Measurements from ENCODE around the gene HOOK1. TPM values are rescaled to one million over a fixed set of nuclear protein-coding genes. Genes with fewer than 3 reads are reported as not detected.

The HOOK1 gene
- total RNA-seq, 1 donor from 2014 or later, result 4.0 TPM

- intact Hi-C loops (cut with micrococcal nuclease), result loop anchor here (2.0 kb wide), 1 partner anchor 67 kb away; no protein-coding TSS in a partner anchor
- peaks cover 23% of the 10 kb centered on the region for H3K9me3 ChIP-seq (replicated peaks)
- peak; percentile 46 for DNase-seq
These were observed 64.8 kb downstream of the HOOK1 start for GRCh38 chr1:59879574-59879973.

GRCh38 chr1:59879996-59880505 lies 65.3 kb downstream of the HOOK1 start:
- intact Hi-C loops (cut with micrococcal nuclease), result loop anchor here (2.0 kb wide), 1 partner anchor 67 kb away; no protein-coding TSS in a partner anchor
- H3K4me1 ChIP-seq, result peaks cover 7% of the 10 kb centered on the region
- no peak for TF ChIP-seq CTCF (IDR thresholded peaks at IDR 0.05; ENCODE audit: borderline replicate concordance)

More at GRCh38 chr1:59879574-59879973, 64.8 kb downstream of the HOOK1 start:
- H3K36me3 ChIP-seq, result no peaks in the 10 kb centered on the region
- peaks cover 5% of the 10 kb centered on the region for H3K4me1 ChIP-seq
- H3K27ac ChIP-seq (replicated peaks), result no peak overlapping the region
- H3K27me3 ChIP-seq (ENCODE audit: low read depth), result no peaks in the 10 kb centered on the region
- peak; percentile 66 for TF ChIP-seq CTCF (IDR thresholded peaks at IDR 0.05; ENCODE audit: borderline replicate concordance)
- H3K4me3 ChIP-seq, result no peak overlapping the region

GRCh38 chr1:59880735-59881134 lies 66.0 kb downstream of the HOOK1 start:
- no peak overlapping the region for H3K4me3 ChIP-seq
- no peak for TF ChIP-seq CTCF (IDR thresholded peaks at IDR 0.05; ENCODE audit: borderline replicate concordance)
- peak; percentile 33 for DNase-seq
- intact Hi-C loops (cut with micrococcal nuclease), result no loop called here
- peaks cover 14% of the 10 kb centered on the region for H3K4me1 ChIP-seq
- H3K9me3 ChIP-seq (replicated peaks), result peaks cover 23% of the 10 kb centered on the region
- H3K27ac ChIP-seq (replicated peaks), result no peak overlapping the region
- H3K27me3 ChIP-seq (ENCODE audit: low read depth), result no peaks in the 10 kb centered on the region
- H3K36me3 ChIP-seq, result no peaks in the 10 kb centered on the region

More at GRCh38 chr1:59879996-59880505, 65.3 kb downstream of the HOOK1 start:
- Histone ChIP-seq H3K9me3 (replicated peaks) (peaks cover 23% of the 10 kb centered on the region), H3K4me3 (no peak overlapping the region), H3K27me3 (ENCODE audit: low read depth) (no peaks in the 10 kb centered on the region), H3K27ac (replicated peaks) (no peak overlapping the region), H3K36me3 (no peaks in the 10 kb centered on the region)
- no peak for DNase-seq

GRCh38 chr1:59885160-59885832 lies 70.5 kb downstream of the HOOK1 start:
- H3K27me3 ChIP-seq (ENCODE audit: low read depth), result no peaks in the 10 kb centered on the region
- DNase-seq, result no peak
- no peaks in the 10 kb centered on the region for H3K36me3 ChIP-seq
- no peaks in the 10 kb centered on the region for H3K9me3 ChIP-seq (replicated peaks)
- peaks cover 8% of the 10 kb centered on the region for H3K4me1 ChIP-seq
- H3K27ac ChIP-seq (replicated peaks), result no peak overlapping the region
- no peak overlapping the region for H3K4me3 ChIP-seq
- intact Hi-C loops (cut with micrococcal nuclease), result no loop called here
- TF ChIP-seq CTCF (IDR thresholded peaks at IDR 0.05; ENCODE audit: borderline replicate concordance), result no peak

GRCh38 chr1:59892841-59893811 lies 78.4 kb downstream of the HOOK1 start:
- intact Hi-C loops (cut with micrococcal nuclease), result no loop called here
- TF ChIP-seq CTCF (IDR thresholded peaks at IDR 0.05; ENCODE audit: borderline replicate concordance), result no peak
- no peak for DNase-seq
- H3K4me3 ChIP-seq, result no peak overlapping the region
- no peaks in the 10 kb centered on the region for H3K36me3 ChIP-seq
- H3K27me3 ChIP-seq (ENCODE audit: low read depth), result no peaks in the 10 kb centered on the region
- H3K4me1 ChIP-seq, result peaks cover 13% of the 10 kb centered on the region
- H3K27ac ChIP-seq (replicated peaks), result no peak overlapping the region
- H3K9me3 ChIP-seq (replicated peaks), result no peaks in the 10 kb centered on the region

All from left ventricle myocardium inferior (tissue), 1 donor.